Kidney capillary endothelial cell (primary cell): ENCODE data around the gene NOTO.
A peak's percentile ranks its signal among the peaks of the same experiment; 100 is the strongest.

ENCODE experiments used
- DNase-seq: peaks from one replicate; pipeline ENCODE4 v3.0.0-alpha.2; 2018; ENCODE audit warnings: low spot score

Gene NOTO

DNA sequence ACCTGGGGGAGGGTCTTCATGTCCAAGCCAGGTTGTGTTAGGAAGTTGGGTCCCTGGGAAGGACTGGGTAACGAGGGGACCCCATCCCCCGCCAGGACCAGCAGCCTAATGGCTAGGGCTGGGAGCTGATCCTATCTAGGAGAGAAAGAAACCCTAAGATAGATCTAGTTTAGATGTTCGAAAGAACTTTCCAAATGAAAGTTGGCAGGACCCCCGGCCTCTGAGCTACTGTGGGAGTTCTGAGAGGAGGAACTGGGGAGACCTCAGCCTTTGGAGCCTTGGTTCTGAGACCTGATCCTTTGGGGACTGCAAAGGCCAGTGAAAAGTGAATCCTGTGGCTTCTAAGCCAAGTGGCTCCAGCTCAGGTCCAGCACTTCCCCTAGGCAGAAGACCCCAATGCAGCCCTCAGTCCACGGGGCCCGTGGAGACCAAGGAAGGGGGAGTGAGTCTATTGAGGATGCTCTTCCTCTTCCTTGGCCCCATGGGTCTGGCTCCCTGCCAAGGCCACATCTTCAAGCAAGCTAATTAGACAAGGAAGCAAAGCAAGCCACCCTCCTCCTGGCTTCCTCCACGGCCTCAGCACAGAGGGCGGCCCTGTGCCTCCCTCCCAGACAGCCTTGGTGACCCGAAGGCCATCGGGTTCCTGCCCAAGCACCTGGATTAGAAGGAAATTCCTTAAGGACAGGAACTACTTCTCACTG, 55.2 kb downstream of the NOTO start:
- no peak for DNase-seq

- no peak for DNase-seq
Measured at GRCh38 chr2:73258186-73258912, 56.0 kb downstream of the NOTO start.

- no peak for DNase-seq
Measured at GRCh38 chr2:73258913-73259215, 56.5 kb downstream of the NOTO start.

- DNase-seq, result no peak
Measured at GRCh38 chr2:73259276-73259675, 56.9 kb downstream of the NOTO start.

DNA sequence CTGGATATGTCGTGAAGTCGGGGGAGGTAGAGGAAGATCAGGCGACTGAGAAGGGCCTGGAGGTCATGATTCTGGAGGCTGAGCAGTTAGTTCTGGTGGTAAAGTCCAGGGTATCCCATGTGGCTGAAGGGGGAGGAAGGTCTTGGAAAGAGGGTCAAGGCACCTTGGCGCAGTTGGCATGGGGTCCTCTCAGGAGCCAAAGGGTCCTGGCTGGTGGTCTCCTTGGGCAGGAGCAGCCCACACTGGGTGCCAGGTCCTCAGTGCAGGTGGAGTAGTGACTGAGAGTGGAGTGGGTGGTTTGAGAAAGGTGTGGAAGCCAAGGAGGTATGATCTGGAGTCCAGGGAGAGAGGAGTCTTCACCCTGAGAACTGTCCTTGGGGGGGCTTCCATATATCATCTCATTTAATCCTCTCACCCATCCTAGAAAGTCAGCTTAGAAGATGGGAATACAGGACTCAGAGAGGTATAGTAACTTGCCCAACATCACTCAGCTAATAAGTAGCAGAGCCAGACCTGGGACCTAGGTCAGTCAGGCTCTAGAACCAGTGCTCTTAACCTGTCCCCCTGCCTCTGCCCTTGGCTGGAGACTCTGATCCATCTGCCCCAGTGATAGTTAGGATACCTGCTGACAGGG, 57.4 kb downstream of the NOTO start:
- DNase-seq, result no peak

DNA sequence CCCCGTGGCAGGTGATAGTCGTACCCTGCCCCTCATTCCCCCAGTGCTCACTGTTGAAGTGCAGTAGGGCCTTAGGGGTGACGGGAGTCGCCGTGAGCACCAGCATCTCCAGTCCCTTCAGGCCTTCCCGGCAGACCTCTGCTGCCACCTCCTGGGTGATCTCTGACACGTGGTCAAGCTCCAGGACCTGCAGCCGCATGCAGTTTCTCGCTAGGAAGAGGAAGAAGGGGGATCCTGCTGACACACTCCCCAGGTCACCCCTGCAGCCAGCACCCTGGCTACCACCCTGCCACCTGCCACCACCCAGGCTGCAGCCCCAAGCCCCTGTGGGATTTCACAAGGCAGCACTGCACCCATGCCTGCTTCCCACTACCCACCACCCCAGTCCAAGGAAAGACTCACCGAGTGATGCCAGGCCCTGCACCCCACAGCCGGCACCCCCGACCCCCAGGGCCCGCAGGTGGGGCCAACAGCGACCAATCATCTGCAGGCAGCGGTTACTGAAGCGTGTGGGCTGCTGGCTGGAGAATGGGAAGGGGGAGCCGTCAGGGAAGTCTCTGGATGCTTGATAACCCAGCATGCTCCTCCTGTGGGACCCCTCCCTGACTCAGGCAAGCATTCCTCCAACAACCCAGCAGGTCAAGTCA, 58.1 kb downstream of the NOTO start:
- DNase-seq, result peak; percentile 62
